HG02759 (cell line): ENCODE data around the gene ZNF775.

Source experiments
- ATAC-seq: cut with Tn5 transposase; IDR thresholded peaks from one replicate; pipeline ENCODE4 v1.9.1; 2021; ENCODE audit warnings: mild to moderate bottlenecking, moderate library complexity; ENCODE audit not compliant: unreplicated experiment

ZNF775 gene

GRCh38 chr7:150410131-150410530 lies 31.0 kb downstream of the ZNF775 start:
- no peak for ATAC-seq

- no peak for ATAC-seq
These were observed 31.7 kb downstream of the ZNF775 start for GRCh38 chr7:150410680-150411346.

GRCh38 chr7:150411606-150412005 lies 32.5 kb downstream of the ZNF775 start:
- no peak for ATAC-seq

GRCh38 chr7:150412016-150412415 lies 32.9 kb downstream of the ZNF775 start:
- no peak for ATAC-seq

- ATAC-seq: no peak
These were observed 33.7 kb downstream of the ZNF775 start for GRCh38 chr7:150412518-150413488.

GRCh38 chr7:150413640-150414081 lies 34.5 kb downstream of the ZNF775 start:
- ATAC-seq: no peak

GRCh38 chr7:150415161-150416153 lies 36.3 kb downstream of the ZNF775 start:
- ATAC-seq: no peak

GRCh38 chr7:150417239-150417638 lies 38.1 kb downstream of the ZNF775 start:
- no peak for ATAC-seq

GRCh38 chr7:150417863-150418262 lies 38.7 kb downstream of the ZNF775 start:
- ATAC-seq: no peak

- no peak for ATAC-seq
These were observed 41.1 kb downstream of the ZNF775 start for GRCh38 chr7:150420242-150420641.

- peak; percentile 98 for ATAC-seq
These were observed 42.0 kb downstream of the ZNF775 start for GRCh38 chr7:150420987-150421674.

- ATAC-seq: no peak
These were observed 42.7 kb downstream of the ZNF775 start for GRCh38 chr7:150421831-150422230.

GRCh38 chr7:150425670-150426069 lies 46.5 kb downstream of the ZNF775 start:
- no peak for ATAC-seq

GRCh38 chr7:150428671-150429451 lies 49.7 kb downstream of the ZNF775 start:
- peak; percentile 78 for ATAC-seq

- ATAC-seq: no peak
These were observed 50.6 kb downstream of the ZNF775 start for GRCh38 chr7:150429699-150430098.

GRCh38 chr7:150430465-150431085 lies 51.4 kb downstream of the ZNF775 start:
- no peak for ATAC-seq

GRCh38 chr7:150431839-150432658 lies 52.9 kb downstream of the ZNF775 start:
- no peak for ATAC-seq
